ENCODE measurements around the gene FANCI.

DNA sequence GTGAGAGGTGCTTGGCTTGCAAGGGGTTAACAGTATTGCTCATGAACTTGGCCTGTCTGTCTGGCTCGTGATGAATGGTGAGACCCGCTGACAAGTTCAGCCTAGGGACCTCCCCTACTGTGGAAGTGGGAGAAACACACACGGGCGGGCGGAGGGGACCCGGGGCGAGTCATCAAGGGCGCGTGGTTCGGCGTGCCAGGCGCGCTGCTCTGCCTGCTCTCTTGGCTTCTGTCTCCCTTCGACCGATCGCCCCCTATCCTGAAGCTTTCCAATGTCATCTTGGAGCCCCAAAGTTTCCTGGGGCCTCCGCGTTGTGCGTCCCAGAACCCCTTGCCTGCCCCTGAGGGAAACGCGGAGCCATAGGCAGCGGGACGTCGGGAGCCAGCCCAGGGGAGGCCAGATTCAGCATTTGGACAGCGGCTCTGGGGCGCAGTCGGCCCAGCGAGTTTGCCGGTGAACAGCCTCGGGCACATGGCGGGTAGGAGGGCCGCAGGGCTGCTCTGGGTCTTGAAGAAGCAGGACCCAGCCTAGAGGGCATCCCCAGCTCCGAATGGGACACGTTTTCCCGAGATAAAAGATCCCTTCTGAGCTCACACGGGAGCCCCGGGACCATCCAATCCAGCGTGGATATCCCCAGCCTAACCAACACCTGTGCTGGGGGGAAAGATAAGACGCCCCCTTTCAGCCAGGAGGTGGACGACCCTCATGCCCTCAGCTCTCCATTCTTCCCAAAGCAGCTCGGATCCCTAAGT, 117.8 kb downstream of the FANCI start:
- TF ChIP-seq, protein P1, sequence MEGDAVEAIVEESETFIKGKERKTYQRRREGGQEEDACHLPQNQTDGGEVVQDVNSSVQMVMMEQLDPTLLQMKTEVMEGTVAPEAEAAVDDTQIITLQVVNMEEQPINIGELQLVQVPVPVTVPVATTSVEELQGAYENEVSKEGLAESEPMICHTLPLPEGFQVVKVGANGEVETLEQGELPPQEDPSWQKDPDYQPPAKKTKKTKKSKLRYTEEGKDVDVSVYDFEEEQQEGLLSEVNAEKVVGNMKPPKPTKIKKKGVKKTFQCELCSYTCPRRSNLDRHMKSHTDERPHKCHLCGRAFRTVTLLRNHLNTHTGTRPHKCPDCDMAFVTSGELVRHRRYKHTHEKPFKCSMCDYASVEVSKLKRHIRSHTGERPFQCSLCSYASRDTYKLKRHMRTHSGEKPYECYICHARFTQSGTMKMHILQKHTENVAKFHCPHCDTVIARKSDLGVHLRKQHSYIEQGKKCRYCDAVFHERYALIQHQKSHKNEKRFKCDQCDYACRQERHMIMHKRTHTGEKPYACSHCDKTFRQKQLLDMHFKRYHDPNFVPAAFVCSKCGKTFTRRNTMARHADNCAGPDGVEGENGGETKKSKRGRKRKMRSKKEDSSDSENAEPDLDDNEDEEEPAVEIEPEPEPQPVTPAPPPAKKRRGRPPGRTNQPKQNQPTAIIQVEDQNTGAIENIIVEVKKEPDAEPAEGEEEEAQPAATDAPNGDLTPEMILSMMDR (IDR thresholded peaks at IDR 0.05) = no peak
- no peak for TF ChIP-seq POLR2A (IDR thresholded peaks at IDR 0.05)
